ENCODE data around the gene IFNL4. TPM values are rescaled to one million over a fixed set of nuclear protein-coding genes. Genes with fewer than 3 reads are reported as not detected.
"Not testable (repeated sequence)": the region's sequence is repeated elsewhere in the genome, so short reads cannot be mapped to it uniquely, and the experiment has no call there.

Gene IFNL4
- polyA plus RNA-seq, 1 donor = not detected

GRCh38 chr19:39223703-39224279, 24.9 kb downstream of the IFNL4 start:
- peak; percentile 60 for DNase-seq

- DNase-seq = not testable (repeated sequence)
These were observed 29.5 kb downstream of the IFNL4 start for GRCh38 chr19:39219108-39219507.

- no peak for DNase-seq
These were observed 30.2 kb downstream of the IFNL4 start for GRCh38 chr19:39218230-39219007.

- DNase-seq = no peak
These were observed 31.6 kb downstream of the IFNL4 start for GRCh38 chr19:39217094-39217493.

GRCh38 chr19:39215323-39215722, 33.3 kb downstream of the IFNL4 start:
- not testable (repeated sequence) for DNase-seq

DNA sequence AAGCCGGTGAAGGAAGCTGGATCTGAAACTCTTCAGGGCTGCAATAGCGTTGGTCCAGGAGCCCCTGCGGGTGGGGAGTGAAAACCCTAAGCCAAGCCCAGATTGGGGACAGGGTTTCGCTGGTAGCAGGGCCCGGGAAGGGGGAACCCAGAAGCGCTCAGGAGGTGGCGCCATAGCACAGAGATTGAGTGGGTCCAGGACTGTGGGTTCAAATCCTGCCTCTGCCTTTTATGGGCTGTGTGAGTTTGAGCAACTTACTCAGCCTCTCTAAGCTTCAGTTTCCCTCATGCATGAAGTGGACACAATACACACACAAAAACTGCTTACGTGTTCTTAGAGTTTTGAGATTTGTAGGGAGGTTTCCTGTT, 36.3 kb downstream of the IFNL4 start:
- no peak for DNase-seq

DNA sequence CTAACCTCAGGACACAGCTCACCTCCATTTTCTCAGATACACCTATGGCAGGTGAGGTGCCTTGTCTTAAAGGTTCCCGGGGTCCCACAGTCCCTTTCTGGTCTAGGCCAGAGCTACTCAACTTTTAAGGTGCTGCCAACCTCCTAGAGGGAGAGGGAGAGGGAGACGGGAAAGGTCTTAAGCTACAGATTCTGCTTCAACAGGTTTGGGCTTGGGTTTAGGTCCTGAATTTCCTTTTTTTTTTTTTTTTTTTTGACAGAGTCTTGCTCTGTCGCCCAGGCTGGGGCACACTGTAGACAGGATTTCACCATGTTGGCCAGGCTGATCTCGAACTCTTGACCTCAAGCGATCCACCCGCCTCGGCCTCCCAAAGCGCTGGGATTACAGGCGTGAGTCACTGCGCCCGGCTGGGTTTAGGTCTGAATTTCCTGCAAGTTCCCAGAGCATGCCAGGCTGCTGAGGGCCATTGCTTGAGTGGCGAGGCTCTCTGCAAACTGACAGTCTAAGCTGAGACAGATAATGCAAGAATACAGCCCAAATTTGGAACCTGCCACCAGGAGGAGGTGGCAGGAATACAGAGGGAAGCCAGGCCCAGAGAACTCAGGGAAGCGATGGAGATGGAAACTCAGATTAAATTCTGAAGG, 36.8 kb downstream of the IFNL4 start:
- no peak for DNase-seq

DNA sequence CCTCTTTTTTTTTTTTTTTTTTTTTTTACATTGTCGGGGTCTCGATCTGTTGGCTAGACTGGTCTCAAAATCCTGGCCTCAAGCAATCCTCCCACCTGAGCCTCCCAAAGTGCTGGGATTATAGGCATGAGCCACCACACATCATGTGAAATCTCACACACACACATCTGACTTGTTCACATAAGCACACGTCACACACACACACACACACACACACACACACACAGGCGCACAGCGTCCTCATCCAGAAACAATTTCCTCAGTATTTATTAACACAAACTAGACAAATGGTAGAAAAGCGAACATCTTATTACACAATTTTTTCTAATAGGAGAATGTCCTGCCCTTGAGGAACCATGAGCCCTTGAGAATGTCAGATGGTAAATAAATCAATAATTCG, 39.5 kb downstream of the IFNL4 start:
- no peak for DNase-seq

DNA sequence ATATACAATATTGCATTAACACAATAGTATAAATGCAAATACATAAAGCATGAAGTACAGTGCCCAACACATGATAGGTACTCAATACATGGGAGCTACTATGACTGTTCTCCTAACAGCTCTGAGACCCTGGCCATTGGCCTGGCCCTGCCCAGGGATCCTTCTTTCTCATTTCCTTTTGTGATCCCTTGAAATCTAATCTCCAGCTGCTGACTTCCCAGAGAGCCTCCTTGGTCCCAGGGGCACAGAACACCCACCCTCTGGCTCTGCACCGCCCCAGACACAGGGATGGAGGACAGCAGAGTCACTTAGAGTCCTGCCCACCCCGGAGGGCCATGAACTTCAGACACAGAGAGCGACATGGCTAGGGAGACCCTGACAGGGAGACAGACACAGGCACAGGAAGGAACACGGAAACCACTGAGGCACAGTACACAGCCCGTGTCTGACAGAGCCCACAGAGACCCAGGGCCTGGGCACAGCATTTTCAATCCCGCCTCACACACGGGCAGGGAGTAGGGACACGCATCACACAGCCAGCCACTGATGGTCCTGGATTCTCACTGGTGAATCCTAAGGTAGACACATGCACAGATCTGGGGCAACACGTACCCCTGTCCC, 40.4 kb downstream of the IFNL4 start:
- no peak for DNase-seq

GRCh38 chr19:39207293-39207836, 41.3 kb downstream of the IFNL4 start:
- DNase-seq = no peak

DNA sequence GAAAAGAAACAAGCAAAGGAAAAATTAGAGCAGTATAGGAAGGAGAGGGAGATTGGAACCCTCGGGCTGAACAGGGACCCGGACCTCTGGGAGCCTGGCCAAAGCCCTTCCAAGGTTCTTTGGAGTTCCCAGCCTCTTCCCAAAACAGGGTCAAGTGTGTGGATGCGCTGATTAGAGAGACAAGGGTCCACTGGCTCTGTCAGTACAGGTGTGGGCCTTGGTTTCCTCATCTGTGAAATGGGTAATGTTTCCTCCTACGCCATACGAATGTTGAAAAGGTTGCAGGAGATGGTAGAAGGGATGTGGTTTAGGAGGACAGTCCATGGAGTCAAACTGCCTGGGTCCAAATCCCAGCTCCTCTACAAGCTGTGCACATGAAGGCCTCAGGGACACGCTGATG, 42.5 kb downstream of the IFNL4 start:
- no peak for DNase-seq

DNA sequence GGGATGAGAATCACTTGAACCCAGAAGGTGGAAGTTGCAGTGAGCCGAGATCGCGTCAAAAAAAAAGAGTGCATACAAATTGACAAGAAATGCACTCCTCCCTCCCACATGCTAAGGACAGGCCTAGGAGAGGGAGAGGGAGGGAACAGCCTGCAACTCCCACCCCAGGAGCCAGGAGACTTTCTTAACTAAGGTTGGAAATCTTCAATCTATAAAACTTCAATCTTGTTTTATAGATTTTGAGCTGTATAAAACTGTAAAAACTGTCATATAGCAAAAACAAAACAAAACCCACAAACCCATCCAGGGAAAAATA, 43.2 kb downstream of the IFNL4 start:
- DNase-seq = no peak

DNA sequence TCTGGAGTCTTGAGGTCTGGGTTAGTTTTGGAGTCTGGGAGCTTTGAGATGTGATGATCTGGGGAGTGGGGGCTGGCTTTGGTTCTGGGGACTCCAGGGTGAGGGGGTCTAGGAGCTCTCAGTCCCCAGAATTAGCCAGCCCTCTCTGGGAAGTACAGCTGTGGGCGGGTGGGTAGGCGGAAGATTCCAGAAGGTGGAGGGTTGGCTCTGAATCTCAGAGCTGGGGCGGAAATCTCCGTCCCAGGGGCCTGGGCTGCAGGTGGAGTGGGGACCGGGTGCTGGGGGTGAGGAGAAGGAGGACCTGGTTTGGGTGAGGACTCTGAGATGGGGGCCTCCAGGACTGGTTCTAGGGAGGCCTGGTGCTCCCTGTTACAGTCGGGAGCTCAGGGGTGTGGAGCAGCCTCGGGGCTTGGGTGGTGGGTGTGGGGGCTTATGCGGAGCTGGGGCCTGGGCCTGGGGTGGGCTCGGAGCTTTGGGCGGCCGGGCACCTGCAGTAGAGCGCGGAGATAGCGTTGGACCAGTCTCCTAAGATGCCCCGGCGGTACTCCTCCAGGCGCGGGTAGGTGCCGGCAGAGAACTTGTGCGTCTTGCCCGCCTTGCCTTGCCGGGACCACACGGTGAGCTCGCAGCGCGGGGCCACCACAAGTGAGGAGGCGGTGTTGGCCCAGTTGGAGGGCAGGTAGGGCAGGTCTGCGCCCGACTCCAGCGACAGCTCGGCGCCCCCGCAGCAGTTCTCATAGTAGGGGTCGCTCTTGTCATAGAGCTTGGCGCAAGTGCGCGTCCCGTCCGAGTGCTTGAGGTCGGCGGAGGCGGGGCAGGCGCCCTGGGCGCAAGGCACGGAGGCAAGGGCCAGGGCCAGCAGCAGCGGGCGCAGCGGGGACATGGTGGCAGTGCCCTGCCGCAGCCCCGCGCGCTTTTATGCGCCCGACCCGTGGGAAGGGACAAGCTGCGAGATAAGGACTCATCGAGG, 45.0 kb downstream of the IFNL4 start, which contains the start of gene SYCN:
SYCN (minus strand) TSS at position 892 of the 970 bp plus-strand sequence; CDS start at position 883, 9 bp downstream.
- DNase-seq = no peak

GRCh38 chr19:39202998-39203355, 45.7 kb downstream of the IFNL4 start:
- no peak for DNase-seq

DNA sequence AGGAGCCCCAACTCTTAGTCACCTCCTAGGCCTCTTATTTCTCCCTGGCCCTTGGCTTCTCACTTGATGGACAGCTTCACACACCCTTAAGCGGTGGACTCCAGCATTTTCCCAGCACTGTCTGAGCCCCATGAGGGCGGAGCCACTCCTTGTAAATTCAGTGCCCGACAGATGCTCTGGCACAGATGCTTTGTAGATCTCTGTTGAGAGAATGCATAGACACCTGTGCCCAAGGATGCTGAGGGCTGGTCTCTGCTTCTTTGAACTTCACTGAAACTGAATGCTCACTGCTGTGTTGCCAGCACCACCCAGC, 47.9 kb downstream of the IFNL4 start:
- no peak for DNase-seq

GRCh38 chr19:39200066-39200802, 48.4 kb downstream of the IFNL4 start:
- DNase-seq = no peak

DNA sequence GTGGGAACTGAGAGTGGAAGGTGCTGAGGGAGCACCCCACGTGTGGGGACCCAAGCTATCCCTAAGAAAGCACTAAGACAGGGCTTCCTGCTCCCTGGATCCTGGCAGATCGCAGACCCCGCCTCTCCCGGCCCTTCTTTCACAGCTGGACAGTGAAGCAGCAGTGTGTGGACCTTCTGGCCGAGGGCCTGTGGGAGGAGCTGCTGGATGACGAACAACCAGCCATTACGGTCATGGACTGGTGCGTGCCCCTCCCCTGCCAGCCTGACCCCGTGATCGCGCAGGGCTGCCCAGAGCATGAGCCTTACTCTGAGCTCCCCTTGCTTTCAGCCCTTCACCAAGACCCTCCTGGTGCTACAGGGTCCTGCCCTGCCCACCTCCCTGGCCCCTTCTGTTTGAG, 49.6 kb downstream of the IFNL4 start:
- peak; percentile 73 for DNase-seq

DNA sequence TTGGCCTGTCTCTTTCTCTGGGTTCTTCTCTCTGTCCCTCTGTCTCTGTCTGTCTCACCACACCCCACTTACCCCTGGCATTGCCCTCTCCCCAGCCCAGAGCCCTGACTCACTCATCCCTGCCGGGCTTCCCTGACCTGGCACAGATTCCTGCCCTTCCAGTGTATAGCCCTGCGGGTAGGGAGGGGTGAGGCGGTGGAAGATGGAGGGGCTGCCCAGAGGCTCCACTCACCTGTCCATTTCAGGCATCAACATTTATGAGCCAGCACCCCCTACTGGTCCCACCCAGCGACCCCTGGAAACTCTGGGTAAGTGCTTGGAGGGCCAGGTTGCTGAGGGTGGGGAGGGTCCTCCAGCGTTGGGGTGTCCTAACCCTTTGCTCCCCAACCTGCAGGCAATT, 50.8 kb downstream of the IFNL4 start:
- DNase-seq = no peak

- DNase-seq = no peak
These were observed 51.6 kb downstream of the IFNL4 start, which contains the start of gene NCCRP1 for GRCh38 chr19:39196860-39197562. Gene NCCRP1, plus strand, starts transcription at chr19:39196964. Its CDS starts 19 bp downstream, at chr19:39196983.

DNA sequence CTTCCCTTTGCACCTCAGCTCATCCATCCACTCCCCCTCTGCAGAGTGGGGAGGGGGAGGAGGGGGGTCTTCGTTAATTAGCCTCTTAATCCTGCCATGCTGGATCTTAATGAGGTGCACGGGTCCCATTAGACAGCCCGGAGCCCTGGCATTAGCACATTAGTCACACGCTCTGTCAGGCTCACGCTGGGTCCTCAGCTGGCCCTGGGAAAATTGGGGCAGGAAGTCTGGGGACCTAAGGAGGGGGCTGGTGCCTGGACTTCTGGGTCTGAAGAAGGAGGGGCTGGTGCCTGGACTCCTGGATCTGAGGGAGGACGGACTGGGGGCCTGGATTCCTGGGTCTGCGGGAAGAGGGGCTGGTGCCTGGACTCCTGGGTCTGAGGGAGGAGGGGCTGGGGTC, 52.3 kb downstream of the IFNL4 start:
- DNase-seq = no peak
